Right lobe of liver (tissue), 6 donors: ENCODE results near the gene ASB14. TPM values are rescaled to one million over a fixed set of nuclear protein-coding genes. Genes with fewer than 3 reads are reported as not detected.
"Not testable (repeated sequence)": the region's sequence is repeated elsewhere in the genome, so short reads cannot be mapped to it uniquely, and the experiment has no call there.

Experiments
- ATAC-seq, 4 donors: fragments of 200-7000 bp; cut with Tn5 transposase; one replicate each; pipeline ENCODE4 v1.9.1; 2020; ENCODE audit warnings: mild to moderate bottlenecking in 4 of 4, moderate library complexity in 4 of 4
- DNase-seq, 3 donors: peaks; one replicate each; pipeline ENCODE4 v3.0.0-alpha.2; 2020
- H3K27ac ChIP-seq, 3 donors: fragments of 200-600 bp; one replicate each; pipeline ENCODE4 v1.8.0; 2022
- H3K27me3 ChIP-seq, 2 donors: fragments of 200-600 bp; one replicate each; pipeline ENCODE4 v1.8.0; 2022
- H3K36me3 ChIP-seq, 4 donors: fragments of 200-600 bp; sonication (generic) in 1 of 4; one replicate each; pipeline versions ENCODE4 v1.5.1 to v1.8.0; 2017 to 2022; ENCODE audit warnings: control low read depth in 1 of 4
- H3K4me1 ChIP-seq, 4 donors: fragments of 200-600 bp; sonication (generic) in 1 of 4; one replicate each; pipeline versions ENCODE4 v1.5.1 to v1.8.0; 2017 to 2022; ENCODE audit warnings: control low read depth in 1 of 4
- H3K4me3 ChIP-seq, 3 donors: fragments of 200-600 bp; one replicate each; pipeline ENCODE4 v1.8.0; 2022
- H3K9me3 ChIP-seq, 4 donors: fragments of 200-600 bp; sonication (generic) in 1 of 4; one replicate each; pipeline versions ENCODE4 v1.5.1 to v1.8.0; 2017 to 2022; ENCODE audit warnings: control low read depth in 1 of 4
- CTCF ChIP-seq, 4 donors: fragments of 200-600 bp in 3 of 4; fragments of 450-650 bp in 1 of 4; IDR thresholded peaks; one replicate each; pipeline versions ENCODE4 v1.5.1 to v1.8.0; 2016 to 2022; ENCODE audit warnings: antibody characterized with exemption in 4 of 4, mild to moderate bottlenecking in 2 of 4
- POLR2A ChIP-seq: fragments of 450-650 bp; IDR thresholded peaks from one replicate; pipeline ENCODE4 v1.6.1; 2017; ENCODE audit warnings: antibody characterized with exemption, mild to moderate bottlenecking
- WGBS: methylation state at CpG from one replicate; pipeline ENCODE4 v1.1.6; 2018; ENCODE audit warnings: low coverage, low lambda C conversion rate; ENCODE audit not compliant: insufficient coverage; ENCODE audit errors: missing lambda C conversion rate; 5-methylcytosine and 5-hydroxymethylcytosine counted together
- intact Hi-C, 2 donors: fragments of 100-400 bp; cut with DNase I; formaldehyde crosslinking; loops; one replicate each; pipeline versions ENCODE4 v1.11.2 to v1.14.1; 2022
- total RNA-seq, 6 experiments: library from RNA; depleted of rRNA in 2 of 6; stranded (reverse); fragments of >200 nt in 2 of 6; fragmentation: NEBNext Ultra II Directional in 3 of 6; extraction: Animal tissue kit (Norgen Biotek cat#: 25700) in 3 of 6; gene quantifications; one replicate each; pipeline versions ENCODE4 v1.1.0 to v1.2.4, GENCODE V29; 2016 to 2023
- donor health status: DM: no; HTN: yes; CAD: no.
- donor health status: DM: no; HTN: no; CAD: no.
- donor health status: DM: no; HTN: no; CAD: no.
- donor health status: DM: no; HTN: yes; CAD: no.
- donor health status: DM: no; HTN: yes; CAD: no.

The ASB14 gene
- total RNA-seq, 6 experiments from 2014 or later, result not detected

- ATAC-seq (no peak), DNase-seq (no peak)
- H3K27me3 ChIP-seq, result no peaks in the 10 kb centered on the region
- no peaks in the 10 kb centered on the region for H3K9me3 ChIP-seq
- TF ChIP-seq POLR2A, result no peak
- H3K36me3 ChIP-seq, result no peaks in the 10 kb centered on the region
- no peaks in the 10 kb centered on the region for H3K4me1 ChIP-seq
- H3K4me3 ChIP-seq, result no peak overlapping the region
- WGBS, result 95% methylated on average over 2 of the region's 3 CpGs
- intact Hi-C loops, result no loop called here
- no peak overlapping the region for H3K27ac ChIP-seq
Observed at GRCh38 chr3:57314204-57314603, 21.7 kb upstream of the ASB14 start.

- Histone ChIP-seq H3K27ac (no peak overlapping the region), H3K4me3 (no peak overlapping the region), H3K36me3 (no peaks in the 10 kb centered on the region), H3K4me1 (no peaks in the 10 kb centered on the region), H3K27me3 (no peaks in the 10 kb centered on the region), H3K9me3 (no peaks in the 10 kb centered on the region)
- DNase-seq, result no peak
- TF ChIP-seq POLR2A (no peak), CTCF (IDR thresholded peaks at IDR 0.05) (no peak)
- ATAC-seq, result peak in 3 of 4 donors; percentile 25 to 72 (median 45)
- intact Hi-C loops, result no loop called here
- WGBS, result 15% methylated on average over 3 of the region's 3 CpGs
Observed at GRCh38 chr3:57309769-57310360, 17.4 kb upstream of the ASB14 start.

- DNase-seq, H3K4me1 ChIP-seq, H3K9me3 ChIP-seq, H3K36me3 ChIP-seq, ATAC-seq, H3K4me3 ChIP-seq, H3K27ac ChIP-seq, H3K27me3 ChIP-seq, intact Hi-C loops: not testable (repeated sequence)
- 87% methylated on average over 7 of the region's 7 CpGs for WGBS
Observed at GRCh38 chr3:57303520-57303919, 11.0 kb upstream of the ASB14 start.

- ATAC-seq (peak in 1 of 4 donors; percentile 74), DNase-seq (no peak)
- WGBS, result 88% methylated on average over 1 of the region's 1 CpG
- H3K4me3 ChIP-seq, result no peak overlapping the region
- H3K27ac ChIP-seq, result no peak overlapping the region
- H3K4me1 ChIP-seq, result no peaks in the 10 kb centered on the region
- no peaks in the 10 kb centered on the region for H3K9me3 ChIP-seq
- H3K36me3 ChIP-seq, result no peaks in the 10 kb centered on the region
- intact Hi-C loops, result no loop called here
- H3K27me3 ChIP-seq, result no peaks in the 10 kb centered on the region
- TF ChIP-seq POLR2A (no peak), CTCF (IDR thresholded peaks at IDR 0.05) (no peak)
Observed at GRCh38 chr3:57298041-57298440, 5.6 kb upstream of the ASB14 start.

GRCh38 chr3:57292897-57293526 is 527 bp upstream of the ASB14 start:
- H3K4me3 ChIP-seq, result no peak overlapping the region

More at GRCh38 chr3:57292897-57293526, 527 bp upstream of the ASB14 start:
- Histone ChIP-seq H3K9me3 (no peaks in the 10 kb centered on the region), H3K4me1 (no peaks in the 10 kb centered on the region), H3K27me3 (no peaks in the 10 kb centered on the region), H3K36me3 (no peaks in the 10 kb centered on the region), H3K27ac (no peak overlapping the region)
- intact Hi-C loops, result no loop called here
- 80% methylated on average over 4 of the region's 4 CpGs for WGBS
- ATAC-seq (no peak), DNase-seq (no peak)
- TF ChIP-seq POLR2A, result no peak
- TF ChIP-seq CTCF (IDR thresholded peaks at IDR 0.05), result no peak
